Spleen (tissue), 11 donors: ENCODE measurements around the gene SLC38A10. TPM values are rescaled to one million over a fixed set of nuclear protein-coding genes. Genes with fewer than 3 reads are reported as not detected.

Experiments
- DNase-seq: peaks from one replicate; pipeline ENCODE4 v3.0.0-alpha.2; 2020
- H3K27ac ChIP-seq, 8 donors: fragments of 200-600 bp; sonication (generic) in 7 of 8; 1 replicate in 4 of 8; 2 replicates in 4 of 8; pipeline versions ENCODE4 v1.5.0 to v1.8.0; 2016 to 2021; ENCODE audit warnings: inconsistent platforms in 4 of 8, mild to moderate bottlenecking in 4 of 8, moderate library complexity in 1 of 8
- H3K27me3 ChIP-seq, 7 donors: fragments of 200-600 bp; sonication (generic) in 6 of 7; replicated peaks in 1 of 7; 1 replicate in 4 of 7; 2 replicates in 3 of 7; pipeline versions ENCODE4 v1.5.0 to v1.8.0; 2016 to 2021; ENCODE audit warnings: inconsistent platforms in 3 of 7, mild to moderate bottlenecking in 1 of 7
- H3K36me3 ChIP-seq, 6 donors: fragments of 200-600 bp; sonication (generic) in 5 of 6; 1 replicate in 4 of 6; 2 replicates in 2 of 6; pipeline versions ENCODE4 v1.5.0 to v1.8.0; 2016 to 2021; ENCODE audit warnings: inconsistent platforms in 2 of 6
- H3K4me1 ChIP-seq, 6 donors: fragments of 200-600 bp; sonication (generic) in 5 of 6; 1 replicate in 3 of 6; 2 replicates in 3 of 6; pipeline versions ENCODE4 v1.5.0 to v1.8.0; 2016 to 2021; ENCODE audit warnings: inconsistent platforms in 3 of 6
- H3K4me3 ChIP-seq, 8 donors: fragments of 200-600 bp; sonication (generic) in 7 of 8; 1 replicate in 4 of 8; 2 replicates in 4 of 8; pipeline versions ENCODE4 v1.5.0 to v1.8.0; 2016 to 2021; ENCODE audit warnings: inconsistent platforms in 4 of 8, mild to moderate bottlenecking in 4 of 8, moderate library complexity in 2 of 8
- H3K9me3 ChIP-seq, 8 donors: fragments of 200-600 bp; sonication (generic) in 7 of 8; 1 replicate in 4 of 8; 2 replicates in 4 of 8; pipeline versions ENCODE4 v1.5.0 to v1.8.0; 2016 to 2021; ENCODE audit warnings: inconsistent platforms in 4 of 8
- POLR2A ChIP-seq, 3 donors: fragments of 450-650 bp; IDR thresholded peaks; one replicate each; pipeline ENCODE4 v1.5.1; 2017; ENCODE audit warnings: antibody characterized with exemption in 3 of 3, mild to moderate bottlenecking in 1 of 3
- POLR2AphosphoS5 ChIP-seq, 3 donors: sonication (generic); formaldehyde crosslinking; IDR thresholded peaks; one replicate each; pipeline ENCODE4 v1.5.1; 2017; ENCODE audit warnings: antibody characterized with exemption in 3 of 3
- WGBS, 5 donors: extraction: QIAGEN DNeasy Blood & Tissue Kit in 3 of 5; methylation state at CpG; one replicate each; pipeline versions ENCODE4 v1.1.5 to v1.1.7; 2013 to 2018; 5-methylcytosine and 5-hydroxymethylcytosine counted together
- intact Hi-C: fragments of 100-400 bp; cut with DNase I; formaldehyde crosslinking; loops from one replicate; pipeline ENCODE4 v1.15.0; 2023; ENCODE audit warnings: low total_unique reads
- polyA plus RNA-seq, 3 donors: library from polyadenylated mRNA; stranded (reverse); fragments of 200-250 nt; gene quantifications; one replicate each; pipeline ENCODE4 v1.2.1, GENCODE V29; 2013
- total RNA-seq, 7 donors: library from RNA; depleted of rRNA in 3 of 7; stranded (reverse); fragments of >200 nt in 3 of 7; fragmentation: NEBNext Ultra II Directional in 4 of 7; extraction: Animal tissue kit (Norgen Biotek cat#: 25700) in 4 of 7; gene quantifications; one replicate each; pipeline versions ENCODE4 v1.1.0 to v1.2.1, GENCODE V29; 2016 to 2021
- TF ChIP-seq, protein P1 (sequence below), 11 experiments: fragments of 200-600 bp in 7 of 11; fragments of 450-650 bp in 4 of 11; sonication (generic) in 4 of 11; IDR thresholded peaks in 8 of 11; conservative IDR thresholded peaks in 3 of 11; 1 replicate in 7 of 11; 2 replicates in 4 of 11; pipeline versions ENCODE4 v1.4.0 to v1.8.0; 2016 to 2021; ENCODE audit warnings: antibody characterized with exemption in 11 of 11, inconsistent platforms in 4 of 11, mild to moderate bottlenecking in 1 of 11
- donor health status: healthy with polysubstance abuse.
- donor health status: DM: no; HTN: no; CAD: no; lungs with moderate emphysema.
- donor health status: DM: no; HTN: no; CAD: no.
- donor health status: Bipolar disorder and iron deficiency.
- donor health status: healthy.
- donor health status: DM: no; HTN: no; CAD: no.
- donor health status: DM: yes; HTN: yes; CAD: no.

The SLC38A10 gene
- total and polyA plus RNA-seq, 10 donors, result 54.9 to 112 (median 86.6) TPM

DNA sequence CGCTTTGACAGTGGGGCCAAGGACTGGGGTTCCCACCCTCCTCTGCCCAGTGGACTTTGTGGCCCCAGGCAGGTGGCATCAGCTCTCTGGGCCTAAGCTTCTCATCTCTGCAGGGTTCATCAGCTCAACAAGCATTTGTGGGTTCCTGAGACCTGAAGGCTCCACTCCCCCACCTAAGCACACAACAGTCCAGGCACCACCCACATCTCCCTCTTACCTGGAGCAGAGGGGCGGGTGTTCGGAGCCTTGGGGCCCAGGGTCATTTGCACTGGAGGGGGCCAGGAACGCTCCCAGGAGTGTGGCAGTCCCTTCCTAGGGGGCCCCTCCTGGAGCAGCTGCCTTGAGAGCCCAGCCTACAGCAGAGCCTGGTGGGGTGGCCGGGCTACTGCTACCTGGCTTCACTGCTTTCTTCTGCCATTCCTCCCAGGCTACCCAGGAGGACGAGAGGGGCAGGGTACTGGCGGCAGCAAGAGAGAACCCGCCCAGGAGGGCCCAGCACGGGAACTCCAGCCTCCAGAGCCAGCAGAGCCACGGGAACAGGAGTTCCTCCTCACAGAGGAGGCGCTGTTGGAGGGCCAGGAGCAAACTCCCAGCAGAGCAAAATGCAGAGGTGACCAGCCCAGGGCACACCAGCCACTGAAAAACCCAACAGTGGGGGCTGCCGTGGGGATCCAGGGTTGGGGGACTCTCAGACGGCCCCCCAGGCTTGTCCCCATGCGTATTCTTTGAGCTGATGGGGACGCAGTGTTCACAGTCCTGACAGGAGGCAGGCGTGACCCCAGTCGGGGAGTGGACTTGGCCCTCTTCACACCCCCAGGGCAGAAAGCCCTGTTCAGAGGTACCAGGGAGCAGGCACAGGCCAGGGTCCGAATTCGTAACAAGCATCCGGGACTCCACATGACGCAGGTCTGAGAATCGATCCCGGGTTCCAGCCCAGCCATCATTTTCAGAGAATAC is 35.1 kb upstream of the SLC38A10 start:
- H3K4me1 ChIP-seq, result peaks cover 10 to 57% (median 34%) of the 10 kb centered on the region in 6 donors
- intact Hi-C loops, result no loop called here
- WGBS, 5 donors, result 72 to 89% (median 84%) methylated on average over 12 to 23 of the region's 23 CpGs
- H3K27me3 ChIP-seq, result peaks cover 0 to 72% (median 0%) of the 10 kb centered on the region in 7 donors
- no peaks in the 10 kb centered on the region for H3K9me3 ChIP-seq
- no peaks in the 10 kb centered on the region for H3K36me3 ChIP-seq
- H3K27ac ChIP-seq, result peak overlapping the region in 3 of 8 donors; percentile 38 to 55 (median 42)
- no peak for TF ChIP-seq POLR2AphosphoS5 (IDR thresholded peaks at IDR 0.05)
- TF ChIP-seq, protein P1, sequence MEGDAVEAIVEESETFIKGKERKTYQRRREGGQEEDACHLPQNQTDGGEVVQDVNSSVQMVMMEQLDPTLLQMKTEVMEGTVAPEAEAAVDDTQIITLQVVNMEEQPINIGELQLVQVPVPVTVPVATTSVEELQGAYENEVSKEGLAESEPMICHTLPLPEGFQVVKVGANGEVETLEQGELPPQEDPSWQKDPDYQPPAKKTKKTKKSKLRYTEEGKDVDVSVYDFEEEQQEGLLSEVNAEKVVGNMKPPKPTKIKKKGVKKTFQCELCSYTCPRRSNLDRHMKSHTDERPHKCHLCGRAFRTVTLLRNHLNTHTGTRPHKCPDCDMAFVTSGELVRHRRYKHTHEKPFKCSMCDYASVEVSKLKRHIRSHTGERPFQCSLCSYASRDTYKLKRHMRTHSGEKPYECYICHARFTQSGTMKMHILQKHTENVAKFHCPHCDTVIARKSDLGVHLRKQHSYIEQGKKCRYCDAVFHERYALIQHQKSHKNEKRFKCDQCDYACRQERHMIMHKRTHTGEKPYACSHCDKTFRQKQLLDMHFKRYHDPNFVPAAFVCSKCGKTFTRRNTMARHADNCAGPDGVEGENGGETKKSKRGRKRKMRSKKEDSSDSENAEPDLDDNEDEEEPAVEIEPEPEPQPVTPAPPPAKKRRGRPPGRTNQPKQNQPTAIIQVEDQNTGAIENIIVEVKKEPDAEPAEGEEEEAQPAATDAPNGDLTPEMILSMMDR (IDR thresholded peaks at IDR 0.05 in 8 of 11, conservative IDR thresholded peaks at IDR 0.05 in 3 of 11), result no peak
- DNase-seq, result no peak
- no peak overlapping the region for H3K4me3 ChIP-seq

GRCh38 chr17:81328978-81329926 is 34.1 kb upstream of the SLC38A10 start:
- no peak for DNase-seq
- Histone ChIP-seq H3K27me3 (peaks cover 0 to 62% (median 0%) of the 10 kb centered on the region in 7 donors), H3K4me1 (peaks cover 10 to 67% (median 34%) of the 10 kb centered on the region in 6 donors), H3K27ac (peak overlapping the region in 5 of 8 donors; percentile 15 to 55 (median 38)), H3K9me3 (no peaks in the 10 kb centered on the region), H3K36me3 (no peaks in the 10 kb centered on the region), H3K4me3 (no peak overlapping the region)
- WGBS, 5 donors, result 43 to 83% (median 60%) methylated on average over 14 to 28 of the region's 28 CpGs
- intact Hi-C loops, result no loop called here
- TF ChIP-seq, protein P1 (IDR thresholded peaks at IDR 0.05 in 8 of 11, conservative IDR thresholded peaks at IDR 0.05 in 3 of 11), result no peak
- TF ChIP-seq POLR2AphosphoS5 (IDR thresholded peaks at IDR 0.05), result peak in 2 of 3 donors; percentile 51 to 72

DNA sequence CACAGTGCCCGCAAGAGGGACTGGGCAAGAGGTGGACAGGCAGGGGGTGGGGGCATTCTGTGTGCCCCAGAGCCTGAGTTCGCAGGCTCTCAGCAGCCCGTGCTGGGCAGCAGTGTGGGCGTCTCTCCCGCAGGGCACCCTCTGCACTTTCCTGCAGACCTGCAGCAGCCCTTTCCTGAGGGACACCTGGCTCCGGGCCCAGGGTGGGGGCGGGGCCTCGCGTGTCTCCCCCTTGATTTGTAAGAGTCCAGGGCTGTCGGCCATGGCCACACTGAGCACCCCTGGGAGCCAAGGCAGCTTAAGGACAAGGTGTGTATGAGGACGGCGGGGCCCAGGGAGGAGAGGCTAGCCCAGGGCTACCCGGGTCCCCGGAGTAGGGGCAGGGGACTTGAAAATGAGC is 33.4 kb upstream of the SLC38A10 start:
- 65 to 84% (median 71%) methylated on average over 9 to 14 of the region's 14 CpGs for WGBS, 5 donors
- Histone ChIP-seq H3K36me3 (no peaks in the 10 kb centered on the region), H3K9me3 (no peaks in the 10 kb centered on the region), H3K4me3 (no peak overlapping the region), H3K27me3 (peaks cover 0 to 57% (median 0%) of the 10 kb centered on the region in 7 donors), H3K4me1 (peaks cover 10 to 74% (median 36%) of the 10 kb centered on the region in 6 donors), H3K27ac (peak overlapping the region in 4 of 8 donors; percentile 31 to 55 (median 40))
- no peak for TF ChIP-seq POLR2AphosphoS5 (IDR thresholded peaks at IDR 0.05)
- no peak for TF ChIP-seq POLR2A (IDR thresholded peaks at IDR 0.05)
- TF ChIP-seq, protein P1 (IDR thresholded peaks at IDR 0.05 in 8 of 11, conservative IDR thresholded peaks at IDR 0.05 in 3 of 11), result no peak
- DNase-seq, result no peak
- intact Hi-C loops, result no loop called here
